ENCODE results near the gene SLC12A4.
"Not testable (repeated sequence)": the region's sequence is repeated elsewhere in the genome, so short reads cannot be mapped to it uniquely, and the experiment has no call there.

The SLC12A4 gene

GRCh38 chr16:67926181-67926750 is 42.2 kb downstream of the SLC12A4 start:
- DNase-seq (ENCODE audit: low spot score): peak; percentile 74

GRCh38 chr16:67924140-67924906 is 44.1 kb downstream of the SLC12A4 start:
- DNase-seq (ENCODE audit: low spot score): no peak

GRCh38 chr16:67923414-67924116 is 44.9 kb downstream of the SLC12A4 start:
- DNase-seq (ENCODE audit: low spot score): no peak

GRCh38 chr16:67922740-67923139 is 45.7 kb downstream of the SLC12A4 start:
- no peak for DNase-seq (ENCODE audit: low spot score)

- no peak for DNase-seq (ENCODE audit: low spot score)
These were observed 46.2 kb downstream of the SLC12A4 start for GRCh38 chr16:67922221-67922620.

- DNase-seq (ENCODE audit: low spot score): peak; percentile 2
These were observed 48.7 kb downstream of the SLC12A4 start for GRCh38 chr16:67919622-67920221.

GRCh38 chr16:67917852-67918236 is 50.6 kb downstream of the SLC12A4 start:
- peak; percentile 41 for DNase-seq (ENCODE audit: low spot score)

- peak; percentile 80 for DNase-seq (ENCODE audit: low spot score)
These were observed 51.1 kb downstream of the SLC12A4 start for GRCh38 chr16:67917140-67917851.

GRCh38 chr16:67915831-67916723 is 52.4 kb downstream of the SLC12A4 start:
- DNase-seq (ENCODE audit: low spot score): peak; percentile 1

GRCh38 chr16:67915496-67915769 is 53.0 kb downstream of the SLC12A4 start:
- DNase-seq (ENCODE audit: low spot score): not testable (repeated sequence)

- DNase-seq (ENCODE audit: low spot score): no peak
These were observed 53.5 kb downstream of the SLC12A4 start for GRCh38 chr16:67914758-67915495.

- DNase-seq (ENCODE audit: low spot score): peak; percentile 97
These were observed 58.3 kb downstream of the SLC12A4 start for GRCh38 chr16:67910158-67910557.

- peak; percentile 1 for DNase-seq (ENCODE audit: low spot score)
These were observed 59.2 kb downstream of the SLC12A4 start for GRCh38 chr16:67909056-67909742.

GRCh38 chr16:67907397-67908180 is 60.8 kb downstream of the SLC12A4 start:
- DNase-seq (ENCODE audit: low spot score): no peak

- DNase-seq (ENCODE audit: low spot score): no peak
These were observed 65.6 kb downstream of the SLC12A4 start for GRCh38 chr16:67902831-67903230.

- DNase-seq (ENCODE audit: low spot score): no peak
These were observed 66.7 kb downstream of the SLC12A4 start for GRCh38 chr16:67901734-67902133.

GRCh38 chr16:67897231-67897630 is 71.2 kb downstream of the SLC12A4 start:
- DNase-seq (ENCODE audit: low spot score): peak; percentile 65

GRCh38 chr16:67893743-67894399 is 74.6 kb downstream of the SLC12A4 start:
- no peak for DNase-seq (ENCODE audit: low spot score)
